GM23248 (cell line): Measurements from ENCODE around the gene PPM1L. TPM values are rescaled to one million over a fixed set of nuclear protein-coding genes. Genes with fewer than 3 reads are reported as not detected.

Experiments used
- DNase-seq: peaks from one replicate; pipeline ENCODE4 v3.0.0-alpha.2; 2015
- H2AFZ ChIP-seq: fragments of 200-600 bp; sonication (generic); 2 replicates; pipeline ENCODE4 v1.6.1; 2016; ENCODE audit warnings: antibody characterized with exemption
- H3F3A ChIP-seq: fragments of 200-600 bp; sonication (generic); 2 replicates; pipeline ENCODE4 v1.6.1; 2016; ENCODE audit warnings: mild to moderate bottlenecking, antibody characterized with exemption, mixed run types; ENCODE audit not compliant: insufficient read depth
- H3K27ac ChIP-seq: fragments of 200-600 bp; sonication (generic); 2 replicates; pipeline ENCODE4 v1.5.1; 2016; ENCODE audit warnings: mild to moderate bottlenecking
- H3K27me3 ChIP-seq: fragments of 200-600 bp; sonication (generic); replicated peaks from 2 replicates; pipeline ENCODE4 v1.6.1; 2016; ENCODE audit warnings: mild to moderate bottlenecking; ENCODE audit not compliant: insufficient read depth
- H3K36me3 ChIP-seq: fragments of 200-600 bp; sonication (generic); 2 replicates; pipeline ENCODE4 v1.6.1; 2016; ENCODE audit warnings: low read depth, mild to moderate bottlenecking
- H3K4me1 ChIP-seq: fragments of 200-600 bp; sonication (generic); 2 replicates; pipeline ENCODE4 v1.6.1; 2016; ENCODE audit warnings: mild to moderate bottlenecking; ENCODE audit not compliant: insufficient read depth
- H3K4me2 ChIP-seq: fragments of 200-600 bp; sonication (generic); one replicate; pipeline ENCODE4 v1.6.1; 2016; ENCODE audit warnings: mild to moderate bottlenecking; ENCODE audit not compliant: unreplicated experiment
- H3K4me3 ChIP-seq: fragments of 200-600 bp; sonication (generic); 2 replicates; pipeline ENCODE4 v1.5.1; 2016; ENCODE audit warnings: mild to moderate bottlenecking
- H3K79me2 ChIP-seq: fragments of 200-600 bp; sonication (generic); 2 replicates; pipeline ENCODE4 v1.6.1; 2016; ENCODE audit warnings: mild to moderate bottlenecking; ENCODE audit not compliant: insufficient read depth
- H3K9ac ChIP-seq: fragments of 200-600 bp; sonication (generic); 2 replicates; pipeline ENCODE4 v1.6.1; 2016; ENCODE audit warnings: mild to moderate bottlenecking
- H3K9me2 ChIP-seq: fragments of 200-600 bp; sonication (generic); 2 replicates; pipeline ENCODE4 v1.6.1; 2016; ENCODE audit warnings: mixed run types, mild to moderate bottlenecking, moderate library complexity; ENCODE audit not compliant: insufficient read depth
- H3K9me3 ChIP-seq: fragments of 200-600 bp; sonication (generic); one replicate; pipeline ENCODE4 v1.6.1; 2017; ENCODE audit warnings: low read depth
- H4K20me1 ChIP-seq: fragments of 200-600 bp; sonication (generic); 2 replicates; pipeline ENCODE4 v1.6.0; 2016; ENCODE audit not compliant: insufficient read depth
- EZH2 ChIP-seq: fragments of 200-600 bp; sonication (generic); IDR thresholded peaks from 2 replicates; pipeline ENCODE4 v1.6.1; 2018; ENCODE audit warnings: antibody characterized with exemption, mild to moderate bottlenecking; ENCODE audit not compliant: insufficient read depth, poor library complexity, severe bottlenecking
- EZH2phosphoT487 ChIP-seq: fragments of 200-600 bp; sonication (generic); IDR thresholded peaks from 2 replicates; pipeline ENCODE4 v1.6.1; 2018; ENCODE audit warnings: antibody characterized with exemption, moderate library complexity, mild to moderate bottlenecking, low read depth; ENCODE audit not compliant: insufficient read depth
- WGBS, 2 experiments: methylation state at CpG; one replicate each; pipeline ENCODE4 v1.1.6; 2015 to 2017; ENCODE audit warnings: low lambda C conversion rate in 2 of 2, low coverage in 1 of 2; ENCODE audit errors: missing lambda C conversion rate in 2 of 2; 5-methylcytosine and 5-hydroxymethylcytosine counted together
- in situ Hi-C: fragments of 300-500 bp; cut with MboI; formaldehyde crosslinking; loops from 2 replicates; pipeline ENCODE4 v1.15.0; 2020
- polyA plus RNA-seq: library from polyadenylated mRNA; unstranded; fragments of >200 nt; fragmentation: Nextera tagmentation; extraction: Ambion mirVana; gene quantifications from 2 replicates; pipeline ENCODE4 v1.2.1, GENCODE V29; 2016
- total RNA-seq: library from RNA; depleted of rRNA; stranded (reverse); fragments of >200 nt; shearing (Covaris generic); gene quantifications from 2 replicates; pipeline ENCODE4 v1.2.3, GENCODE V29; 2014; rRNA removed

PPM1L gene
- total and polyA plus RNA-seq, 2 experiments from 2014 or later = under 0.01 to 0.26 TPM

GRCh38 chr3:161126495-161126894 is 370.5 kb downstream of the PPM1L start:
- no peak overlapping the region for H3K4me3 ChIP-seq
- H3K9ac ChIP-seq = no peak overlapping the region
- H3K9me3 ChIP-seq = no peaks in the 10 kb centered on the region
- no peaks in the 10 kb centered on the region for H3K4me1 ChIP-seq
- no peak overlapping the region for H3K4me2 ChIP-seq
- no peaks in the 10 kb centered on the region for H3K36me3 ChIP-seq
- no peaks in the 10 kb centered on the region for H4K20me1 ChIP-seq
- TF ChIP-seq EZH2 = no peak
- no peak for TF ChIP-seq EZH2phosphoT487
- H3K9me2 ChIP-seq = no peaks in the 10 kb centered on the region
- H3F3A ChIP-seq = no peaks in the 10 kb centered on the region
- H2AFZ ChIP-seq = no peak overlapping the region
- H3K27me3 ChIP-seq = no peaks in the 10 kb centered on the region
- H3K27ac ChIP-seq = no peak overlapping the region
- DNase-seq = no peak
- no peaks in the 10 kb centered on the region for H3K79me2 ChIP-seq
- in situ Hi-C loops = no loop called here
- WGBS, 2 experiments = 50% methylated on average over 2 of the region's 2 CpGs

Other genes starting within 250 kb of the PPM1L start
- gene KPNA4, start 190.7 kb upstream of the PPM1L start, total RNA-seq = 28.6 and 33.1 TPM in 2 replicates
- gene KPNA4, start 190.7 kb upstream of the PPM1L start, polyA plus RNA-seq = 17.4 and 20.3 TPM in 2 replicates
- not detected in 2 replicates for gene ARL14, start 79.1 kb upstream of the PPM1L start, total RNA-seq
- gene ARL14, start 79.1 kb upstream of the PPM1L start, polyA plus RNA-seq = not detected in 2 replicates